Thyroid gland (tissue), 4 donors: ENCODE measurements around the gene HECTD4. TPM values are rescaled to one million over a fixed set of nuclear protein-coding genes. Genes with fewer than 3 reads are reported as not detected.

Source experiments
- DNase-seq, 2 donors: peaks; one replicate each; pipeline ENCODE4 v3.0.0-alpha.2; 2019
- H3K27ac ChIP-seq, 3 donors: fragments of 200-600 bp; sonication (generic); 1 replicate in 2 of 3; 2 replicates in 1 of 3; pipeline ENCODE4 v1.5.1; 2016 to 2019; ENCODE audit warnings: mild to moderate bottlenecking in 1 of 3, moderate library complexity in 1 of 3
- H3K27me3 ChIP-seq: fragments of 200-600 bp; sonication (generic); one replicate; pipeline ENCODE4 v1.5.1; 2019
- H3K36me3 ChIP-seq, 2 donors: fragments of 200-600 bp; sonication (generic); one replicate each; pipeline ENCODE4 v1.5.1; 2016 to 2019
- H3K4me1 ChIP-seq, 2 donors: fragments of 200-600 bp; sonication (generic); one replicate each; pipeline ENCODE4 v1.5.1; 2017 to 2019
- H3K4me3 ChIP-seq, 3 donors: fragments of 200-600 bp; sonication (generic); replicated peaks in 1 of 3; 1 replicate in 2 of 3; 2 replicates in 1 of 3; pipeline ENCODE4 v1.5.1; 2016; ENCODE audit warnings: mild to moderate bottlenecking in 1 of 3
- H3K9me3 ChIP-seq: fragments of 200-600 bp; sonication (generic); one replicate; pipeline ENCODE4 v1.5.1; 2017
- POLR2A ChIP-seq, 2 donors: fragments of 450-650 bp; IDR thresholded peaks; one replicate each; pipeline ENCODE4 v1.6.1; 2017; ENCODE audit warnings: antibody characterized with exemption in 2 of 2, mild to moderate bottlenecking in 2 of 2, moderate library complexity in 1 of 2
- WGBS, 2 donors: methylation state at CpG; one replicate each; pipeline ENCODE4 v1.1.5; 2017; 5-methylcytosine and 5-hydroxymethylcytosine counted together
- intact Hi-C: fragments of 100-400 bp; cut with DNase I; formaldehyde crosslinking; loops from one replicate; pipeline ENCODE4 v1.15.1; 2023
- total RNA-seq, 4 donors: library from RNA; depleted of rRNA; stranded (reverse); fragments of >200 nt; gene quantifications; one replicate each; pipeline ENCODE4 v1.2.3, GENCODE V29; 2016
- TF ChIP-seq, protein P1 (sequence below), 6 experiments: fragments of 200-600 bp in 3 of 6; fragments of 450-650 bp in 3 of 6; sonication (generic) in 3 of 6; IDR thresholded peaks; one replicate each; pipeline ENCODE4 v1.5.1; 2016 to 2019; ENCODE audit warnings: antibody characterized with exemption in 6 of 6, mild to moderate bottlenecking in 2 of 6, inconsistent platforms in 1 of 6, moderate library complexity in 1 of 6

Gene HECTD4
- total RNA-seq, 4 donors from 2014 or later: 68.5 to 115 (median 79.6) TPM

DNA sequence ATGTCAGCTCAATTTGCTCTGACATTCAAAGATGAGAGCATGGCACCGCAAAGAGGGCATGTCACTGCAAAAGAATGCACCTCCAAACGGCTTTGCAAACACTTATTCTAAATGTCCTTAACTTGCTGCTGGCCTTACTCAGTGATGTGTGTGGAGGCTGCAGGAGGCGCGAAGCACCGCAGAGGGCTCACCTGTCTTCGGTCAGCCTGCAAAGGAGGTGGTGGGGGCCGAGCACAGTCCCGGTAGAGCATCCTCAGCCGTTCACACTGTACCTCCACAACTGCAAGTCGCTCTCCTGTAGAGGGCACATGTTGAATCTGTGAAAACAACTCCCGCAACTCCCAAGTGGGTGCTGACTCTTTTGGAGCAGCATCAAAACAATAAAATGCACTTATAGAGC lies 163.0 kb downstream of the HECTD4 start:
- Histone ChIP-seq H3K27ac (no peak overlapping the region), H3K36me3 (peaks cover 24 to 41% of the 10 kb centered on the region in 2 donors), H3K9me3 (no peaks in the 10 kb centered on the region), H3K4me1 (no peaks in the 10 kb centered on the region), H3K27me3 (no peaks in the 10 kb centered on the region), H3K4me3 (no peak overlapping the region)
- intact Hi-C loops: no loop called here
- WGBS, 2 donors: 84% methylated on average over 11 of the region's 11 CpGs
- no peak for DNase-seq
- TF ChIP-seq, protein P1, sequence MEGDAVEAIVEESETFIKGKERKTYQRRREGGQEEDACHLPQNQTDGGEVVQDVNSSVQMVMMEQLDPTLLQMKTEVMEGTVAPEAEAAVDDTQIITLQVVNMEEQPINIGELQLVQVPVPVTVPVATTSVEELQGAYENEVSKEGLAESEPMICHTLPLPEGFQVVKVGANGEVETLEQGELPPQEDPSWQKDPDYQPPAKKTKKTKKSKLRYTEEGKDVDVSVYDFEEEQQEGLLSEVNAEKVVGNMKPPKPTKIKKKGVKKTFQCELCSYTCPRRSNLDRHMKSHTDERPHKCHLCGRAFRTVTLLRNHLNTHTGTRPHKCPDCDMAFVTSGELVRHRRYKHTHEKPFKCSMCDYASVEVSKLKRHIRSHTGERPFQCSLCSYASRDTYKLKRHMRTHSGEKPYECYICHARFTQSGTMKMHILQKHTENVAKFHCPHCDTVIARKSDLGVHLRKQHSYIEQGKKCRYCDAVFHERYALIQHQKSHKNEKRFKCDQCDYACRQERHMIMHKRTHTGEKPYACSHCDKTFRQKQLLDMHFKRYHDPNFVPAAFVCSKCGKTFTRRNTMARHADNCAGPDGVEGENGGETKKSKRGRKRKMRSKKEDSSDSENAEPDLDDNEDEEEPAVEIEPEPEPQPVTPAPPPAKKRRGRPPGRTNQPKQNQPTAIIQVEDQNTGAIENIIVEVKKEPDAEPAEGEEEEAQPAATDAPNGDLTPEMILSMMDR (IDR thresholded peaks at IDR 0.05): no peak
- TF ChIP-seq POLR2A (IDR thresholded peaks at IDR 0.05): no peak

DNA sequence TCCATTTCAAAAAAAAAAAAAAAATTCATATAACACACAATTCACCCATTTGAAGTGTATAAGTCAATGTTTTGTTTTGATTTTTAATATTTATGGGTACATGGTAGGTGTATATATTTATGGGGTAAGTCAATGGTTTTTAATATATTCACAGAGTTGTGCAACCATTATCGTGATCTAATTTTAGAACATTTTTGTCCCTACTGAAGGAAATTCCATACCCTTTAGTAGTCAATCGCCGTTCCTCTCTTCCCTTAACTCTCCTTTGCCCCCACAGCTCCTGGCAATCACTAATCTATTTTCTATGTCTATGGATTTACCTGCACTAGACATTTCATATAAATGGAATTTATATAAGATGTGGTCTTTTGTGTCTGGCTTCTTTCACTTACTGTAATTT lies 164.1 kb downstream of the HECTD4 start:
- Histone ChIP-seq H3K27ac (no peak overlapping the region), H3K4me3 (no peak overlapping the region), H3K4me1 (no peaks in the 10 kb centered on the region), H3K9me3 (no peaks in the 10 kb centered on the region), H3K36me3 (peaks cover 24 to 41% of the 10 kb centered on the region in 2 donors), H3K27me3 (no peaks in the 10 kb centered on the region)
- intact Hi-C loops: no loop called here
- TF ChIP-seq, protein P1 (IDR thresholded peaks at IDR 0.05): no peak
- TF ChIP-seq POLR2A (IDR thresholded peaks at IDR 0.05): no peak
- 87 to 92% methylated on average over 3 of the region's 3 CpGs for whole genome bisulfite sequencing, 2 donors
- DNase-seq: no peak

DNA sequence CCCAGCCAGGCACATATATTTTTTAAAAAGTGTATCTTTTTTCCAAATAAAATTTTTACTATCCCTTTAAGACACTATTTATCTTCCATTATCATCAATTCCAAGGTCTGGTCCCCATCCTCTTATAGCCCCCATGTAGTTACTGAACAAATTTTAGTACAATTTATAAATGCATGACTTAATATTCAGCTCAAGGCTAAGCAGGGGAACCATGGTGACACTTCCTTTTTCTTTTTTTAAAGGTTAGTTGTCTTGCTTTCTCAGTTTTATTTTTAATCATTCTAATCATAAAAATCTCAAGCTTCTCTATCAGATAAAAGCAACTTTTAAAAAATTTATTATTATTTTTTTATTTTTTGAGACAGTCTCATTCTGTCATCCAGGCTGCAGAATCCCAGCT lies 164.6 kb downstream of the HECTD4 start:
- no peak for DNase-seq
- no peaks in the 10 kb centered on the region for H3K9me3 ChIP-seq
- no peaks in the 10 kb centered on the region for H3K4me1 ChIP-seq
- H3K36me3 ChIP-seq: peaks cover 24 to 41% of the 10 kb centered on the region in 2 donors
- no peak for TF ChIP-seq POLR2A (IDR thresholded peaks at IDR 0.05)
- TF ChIP-seq, protein P1 (IDR thresholded peaks at IDR 0.05): no peak
- H3K27ac ChIP-seq: no peak overlapping the region
- H3K27me3 ChIP-seq: no peaks in the 10 kb centered on the region
- intact Hi-C loops: no loop called here
- H3K4me3 ChIP-seq: no peak overlapping the region

DNA sequence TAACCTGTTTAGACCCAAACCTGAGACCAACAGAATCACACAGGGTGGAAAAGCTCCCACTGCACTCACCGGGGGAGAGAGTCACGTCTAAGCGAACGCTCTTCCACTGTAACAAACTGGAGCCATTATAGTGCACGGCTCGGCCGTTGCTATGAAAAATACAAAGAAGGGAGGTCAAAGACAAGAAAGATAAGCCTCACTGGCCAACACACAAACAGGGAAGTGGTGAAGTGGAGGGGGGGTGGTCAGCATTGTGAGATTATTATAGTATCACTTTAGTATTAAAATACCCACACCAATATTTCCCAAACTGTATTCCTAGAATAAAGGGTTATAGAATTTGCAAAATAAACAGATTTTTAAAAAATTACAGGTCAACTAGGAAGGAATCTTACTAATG lies 166.0 kb downstream of the HECTD4 start:
- Histone ChIP-seq H3K9me3 (no peaks in the 10 kb centered on the region), H3K4me1 (no peaks in the 10 kb centered on the region), H3K4me3 (no peak overlapping the region), H3K27ac (no peak overlapping the region), H3K27me3 (no peaks in the 10 kb centered on the region), H3K36me3 (peaks cover 34 to 49% of the 10 kb centered on the region in 2 donors)
- DNase-seq: no peak
- WGBS, 2 donors: 95 to 97% methylated on average over 7 of the region's 7 CpGs
- TF ChIP-seq, protein P1 (IDR thresholded peaks at IDR 0.05): no peak
- TF ChIP-seq POLR2A (IDR thresholded peaks at IDR 0.05): no peak
- intact Hi-C loops: no loop called here

DNA sequence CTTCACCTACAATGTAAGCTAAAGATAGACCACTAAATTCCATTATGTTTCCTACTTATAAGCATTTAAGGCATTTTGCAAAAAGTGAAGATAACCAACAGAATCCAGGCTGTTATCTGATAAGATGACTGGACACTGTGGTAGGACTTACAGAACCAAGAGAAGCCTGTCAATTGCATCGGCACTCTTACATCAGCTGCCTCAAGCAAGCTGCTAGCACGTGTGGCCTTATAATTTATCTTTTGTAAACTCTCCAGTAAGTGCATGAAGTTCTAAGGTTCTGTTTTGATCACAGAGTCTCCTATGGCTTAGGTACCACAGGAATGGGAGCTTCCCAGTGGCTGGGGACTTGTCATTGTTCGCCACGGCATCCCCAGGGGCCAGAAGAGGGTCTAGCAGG lies 168.2 kb downstream of the HECTD4 start:
- no peaks in the 10 kb centered on the region for H3K9me3 ChIP-seq
- peaks cover 49 to 69% of the 10 kb centered on the region in 2 donors for H3K36me3 ChIP-seq
- no peak for DNase-seq
- H3K27me3 ChIP-seq: no peaks in the 10 kb centered on the region
- no peak for TF ChIP-seq POLR2A (IDR thresholded peaks at IDR 0.05)
- TF ChIP-seq, protein P1 (IDR thresholded peaks at IDR 0.05): no peak
- no peaks in the 10 kb centered on the region for H3K4me1 ChIP-seq
- intact Hi-C loops: no loop called here
- no peak overlapping the region for H3K27ac ChIP-seq
- WGBS, 2 donors: 91 to 95% methylated on average over 4 of the region's 4 CpGs
- H3K4me3 ChIP-seq: no peak overlapping the region
